ENCODE measurements around the gene ZC3H15.
"Not testable (repeated sequence)": the region's sequence is repeated elsewhere in the genome, so short reads cannot be mapped to it uniquely, and the experiment has no call there.

Gene ZC3H15

DNA sequence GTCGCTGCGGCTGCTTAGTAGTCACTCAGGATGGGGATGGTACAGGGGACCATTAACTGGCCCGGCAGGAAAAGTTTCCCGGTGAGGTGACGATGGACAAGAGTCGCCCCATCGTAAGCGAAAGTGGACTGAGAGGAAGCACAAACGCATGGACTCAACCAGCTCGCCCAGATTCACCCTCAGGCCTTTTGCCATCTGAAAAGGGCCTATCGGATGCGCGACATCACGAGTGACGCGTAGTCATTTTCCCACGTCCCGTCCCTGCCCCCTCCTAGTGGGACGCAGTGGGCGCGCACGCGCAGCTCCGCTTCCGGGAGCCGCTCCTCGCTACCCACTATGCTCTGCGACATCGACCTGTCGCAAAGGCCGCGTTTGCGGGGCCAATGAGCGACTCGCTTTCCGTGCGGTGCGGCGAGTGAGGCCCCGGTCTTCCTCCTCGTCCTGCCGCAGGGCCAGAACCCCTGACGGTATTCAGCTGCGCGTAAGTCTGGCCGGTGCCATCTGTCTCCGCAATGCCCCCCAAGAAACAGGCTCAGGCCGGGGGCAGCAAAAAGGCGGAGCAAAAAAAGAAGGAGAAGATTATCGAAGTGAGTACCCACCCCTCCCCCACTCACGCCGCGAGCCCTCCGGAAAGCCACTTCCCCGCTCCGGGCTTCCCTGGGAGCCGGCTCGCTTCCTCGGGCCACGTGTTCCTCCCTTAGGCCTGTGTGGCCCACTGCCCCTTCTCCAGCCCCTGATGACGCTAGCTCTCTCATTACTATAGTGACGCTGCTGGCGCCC lies at the start of gene ZC3H15:
Gene ZC3H15, plus strand, starts transcription at position 390 of the 780 bp plus-strand sequence. Its CDS starts 123 bp downstream, at position 513.
- peak; percentile 99 for DNase-seq

DNA sequence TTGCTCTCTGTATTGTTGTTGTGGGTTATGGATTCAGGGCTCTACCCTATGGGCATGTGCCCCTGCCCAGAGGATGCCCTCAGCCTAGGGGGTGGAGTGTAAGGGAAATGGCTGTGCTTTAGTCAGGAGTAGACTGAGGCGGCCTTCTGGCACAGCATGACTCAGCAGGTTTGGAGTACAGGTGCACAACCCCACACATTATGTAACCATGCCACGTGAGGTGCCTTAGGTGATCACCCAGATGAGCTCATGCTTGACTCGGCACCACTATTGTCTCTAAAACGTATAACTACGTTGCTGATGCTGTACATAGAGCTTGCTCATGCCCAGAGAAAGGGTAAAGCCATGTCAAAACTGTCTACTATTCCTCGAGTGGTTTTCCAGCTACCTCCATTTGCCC lies 48.3 kb upstream of the ZC3H15 start:
- no peak for DNase-seq

DNA sequence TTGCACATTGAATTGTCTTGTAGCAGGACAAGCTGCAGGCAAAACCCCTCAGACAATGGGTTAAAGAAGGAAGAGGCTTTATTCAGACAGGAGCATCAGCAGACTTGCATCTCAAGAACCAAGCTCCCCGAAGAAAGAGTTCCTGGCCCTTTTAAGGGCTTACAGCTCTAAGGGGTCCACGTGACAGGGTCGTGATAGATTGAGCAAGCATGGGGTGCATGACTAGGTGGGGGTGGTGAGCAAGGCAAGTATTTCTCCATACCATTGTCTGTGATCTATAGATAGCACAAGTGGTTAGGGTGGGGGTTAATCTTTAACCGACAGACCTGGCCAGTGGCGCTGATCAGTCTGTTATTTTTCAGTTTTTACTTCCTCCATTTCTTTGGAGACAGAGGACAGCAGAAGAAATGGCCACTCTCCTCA lies 46.4 kb upstream of the ZC3H15 start:
- DNase-seq = not testable (repeated sequence)

GRCh38 chr2:186440506-186440905 lies 45.6 kb upstream of the ZC3H15 start:
- DNase-seq = no peak

- DNase-seq = no peak
Observed at GRCh38 chr2:186442885-186443284, 43.2 kb upstream of the ZC3H15 start.

- DNase-seq = no peak
Observed at GRCh38 chr2:186443851-186444250, 42.2 kb upstream of the ZC3H15 start.

- no peak for DNase-seq
Observed at GRCh38 chr2:186445506-186445905, 40.6 kb upstream of the ZC3H15 start.

DNA sequence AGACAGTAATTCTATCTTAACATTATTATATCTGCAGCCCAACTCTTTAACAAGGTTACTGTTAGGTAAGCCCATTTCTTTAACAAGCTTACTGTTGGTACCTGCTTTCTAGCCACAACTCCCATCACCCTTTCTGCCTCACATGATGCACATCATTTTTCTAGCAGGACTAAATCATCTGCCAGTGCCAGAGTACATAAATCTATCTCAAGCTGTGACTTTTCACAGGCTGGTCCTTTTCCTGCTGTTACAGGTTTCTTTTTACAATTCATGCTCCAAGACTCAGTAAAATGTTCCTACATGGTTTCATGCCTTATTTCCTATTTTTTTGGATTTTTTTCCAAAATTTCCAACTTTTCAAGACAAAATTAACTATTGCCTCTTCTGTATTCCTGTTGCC lies 30.4 kb upstream of the ZC3H15 start:
- DNase-seq = no peak

DNA sequence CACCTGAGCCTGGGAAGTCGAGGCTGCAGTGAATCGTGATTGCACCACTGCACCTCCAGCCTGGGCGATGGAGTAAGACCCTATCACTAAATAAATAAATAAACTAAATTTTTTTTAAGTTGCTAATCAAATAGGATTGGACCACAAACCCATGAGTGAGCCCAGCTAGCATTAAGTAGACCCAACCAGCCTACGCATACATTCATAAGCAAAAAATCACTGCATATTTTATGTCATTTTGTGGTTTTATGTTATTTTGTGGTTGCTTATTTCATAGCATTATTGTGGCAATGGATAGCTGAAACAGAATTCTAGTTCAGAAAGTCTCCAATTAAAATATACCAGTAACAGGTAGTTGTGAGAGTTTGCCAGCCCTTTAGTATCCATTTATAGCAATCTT lies 29.1 kb upstream of the ZC3H15 start:
- peak; percentile 44 for DNase-seq

GRCh38 chr2:186457908-186458307 lies 28.2 kb upstream of the ZC3H15 start:
- no peak for DNase-seq

DNA sequence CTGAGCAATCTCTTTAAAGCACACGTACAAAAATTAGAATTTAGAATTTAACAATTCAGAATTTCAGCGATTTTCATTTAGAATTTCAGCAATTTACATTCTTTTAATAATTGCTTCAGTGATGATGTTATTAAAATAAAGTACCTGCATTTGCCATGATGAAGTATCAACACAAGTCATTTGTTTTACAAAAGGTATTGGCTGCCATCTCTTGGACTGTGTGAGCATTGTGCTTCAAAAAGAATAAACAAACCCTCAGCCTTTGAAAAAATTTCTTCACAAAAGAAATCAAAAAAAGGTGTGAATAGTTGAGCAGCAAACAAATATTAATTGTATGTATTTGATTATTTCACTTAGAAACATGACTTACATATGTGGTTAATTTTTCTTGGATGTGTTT lies 27.1 kb upstream of the ZC3H15 start:
- peak; percentile 17 for DNase-seq

GRCh38 chr2:186460465-186460864 lies 25.6 kb upstream of the ZC3H15 start:
- no peak for DNase-seq

- DNase-seq = no peak
Observed at GRCh38 chr2:186466743-186467142, 19.3 kb upstream of the ZC3H15 start.

- no peak for DNase-seq
Observed at GRCh38 chr2:186467421-186467820, 18.6 kb upstream of the ZC3H15 start.

- DNase-seq = not testable (repeated sequence)
Observed at GRCh38 chr2:186472722-186473493, 13.2 kb upstream of the ZC3H15 start.

DNA sequence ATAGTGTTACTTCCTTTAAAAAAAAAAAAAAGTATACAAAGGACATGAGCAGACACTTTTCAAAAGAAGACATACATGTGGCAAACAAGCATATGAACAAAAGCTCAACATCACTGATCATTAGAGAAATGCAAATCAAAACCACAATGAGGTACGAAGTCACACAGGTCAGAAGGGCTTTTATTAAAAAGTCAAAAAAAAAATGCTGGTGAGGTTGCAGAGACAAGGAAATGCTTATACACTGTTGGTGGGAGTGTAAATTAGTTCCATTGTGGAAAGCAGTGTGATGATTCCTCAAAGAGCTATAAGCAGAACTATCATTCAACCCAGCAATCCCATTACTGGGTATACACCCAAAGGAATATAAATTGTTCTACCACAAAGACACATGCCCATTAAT lies 11.8 kb upstream of the ZC3H15 start:
- not testable (repeated sequence) for DNase-seq

- no peak for DNase-seq
Observed at GRCh38 chr2:186477790-186478189, 8.3 kb upstream of the ZC3H15 start.

DNA sequence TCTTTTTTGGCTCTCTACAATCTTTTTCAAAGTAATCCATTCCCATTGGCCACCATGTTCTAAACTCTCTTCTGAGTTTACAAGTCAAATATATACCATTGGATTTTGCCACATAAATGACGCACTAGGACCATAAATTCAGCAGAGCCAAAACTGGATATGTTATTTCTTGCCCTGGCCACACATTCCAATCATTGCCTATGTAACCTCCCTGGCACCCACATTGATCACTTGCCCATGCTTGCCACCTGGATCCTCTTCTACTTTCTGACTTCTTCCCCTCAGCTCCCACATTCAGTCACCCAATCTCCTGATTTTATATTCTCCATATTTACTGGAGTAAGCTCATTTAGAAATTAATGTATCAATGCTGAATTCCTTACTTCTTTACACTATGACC lies 5.1 kb upstream of the ZC3H15 start:
- no peak for DNase-seq

- no peak for DNase-seq
Observed at GRCh38 chr2:186484062-186484735, 1.9 kb upstream of the ZC3H15 start.

- DNase-seq = no peak
Observed at GRCh38 chr2:186485576-186485870, 537 bp upstream of the ZC3H15 start.

GRCh38 chr2:186486651-186487647 lies 889 bp downstream of the ZC3H15 start:
- DNase-seq = no peak

DNA sequence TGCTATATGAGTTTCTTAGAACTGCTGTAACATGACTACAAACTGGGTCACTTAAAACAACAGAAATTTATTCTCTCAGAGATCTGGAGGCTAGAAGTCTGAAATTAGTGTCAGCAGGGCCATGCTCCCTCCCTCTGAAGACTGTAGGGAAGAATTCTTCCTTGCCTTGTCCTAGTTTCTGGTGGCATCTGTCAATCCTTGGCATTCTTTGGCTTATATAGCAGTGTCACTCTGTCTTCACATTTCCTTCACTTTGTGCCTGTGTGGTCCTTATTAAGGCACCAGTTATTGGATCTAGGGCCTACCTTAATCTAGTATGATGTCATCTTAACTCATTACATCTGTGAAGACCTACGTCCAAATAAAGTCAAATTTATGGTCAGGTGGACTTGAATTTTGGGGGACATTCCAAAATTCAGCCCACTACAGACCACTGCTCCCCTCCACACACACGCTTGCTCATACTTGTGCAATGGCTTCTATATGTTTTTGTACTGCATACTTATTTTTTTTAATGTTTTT lies 7.6 kb downstream of the ZC3H15 start:
- no peak for DNase-seq
